ENCODE data around the gene ATP13A3. TPM values are rescaled to one million over a fixed set of nuclear protein-coding genes. Genes with fewer than 3 reads are reported as not detected.

ATP13A3 gene
- total RNA-seq, 4 donors from 2014 or later = 106 to 157 (median 128) TPM

GRCh38 chr3:194455481-194455880 lies 31.3 kb downstream of the ATP13A3 start:
- no peaks in the 10 kb centered on the region for H3K27me3 ChIP-seq
- H3K27ac ChIP-seq = no peak overlapping the region
- ATAC-seq = no peak
- no peak overlapping the region for H3K4me3 ChIP-seq
- peaks cover 0 to 7% (median 0%) of the 10 kb centered on the region in 3 donors for H3K4me1 ChIP-seq
- peaks cover 0 to 70% of the 10 kb centered on the region in 2 donors for H3K36me3 ChIP-seq
- no peaks in the 10 kb centered on the region for H3K9me3 ChIP-seq
- no peak for TF ChIP-seq POLR2AphosphoS5 (IDR thresholded peaks at IDR 0.05)
- WGBS, 2 donors (ENCODE audit: low coverage in 1 of 2) = 100% methylated on average over 1 of the region's 1 CpG

GRCh38 chr3:194450341-194450740 lies 36.5 kb downstream of the ATP13A3 start:
- H3K9me3 ChIP-seq = no peaks in the 10 kb centered on the region
- H3K36me3 ChIP-seq = peaks cover 5 to 93% of the 10 kb centered on the region in 2 donors
- no peaks in the 10 kb centered on the region for H3K4me1 ChIP-seq
- WGBS, 2 donors (ENCODE audit: low coverage in 1 of 2) = 76 to 87% methylated on average over 5 of the region's 5 CpGs
- no peak overlapping the region for H3K4me3 ChIP-seq
- TF ChIP-seq CTCF (IDR thresholded peaks at IDR 0.05) (no peak), POLR2AphosphoS5 (IDR thresholded peaks at IDR 0.05) (no peak), EP300 (IDR thresholded peaks at IDR 0.05) (no peak), POLR2A (IDR thresholded peaks at IDR 0.05) (no peak)
- no peak for ATAC-seq
- no peaks in the 10 kb centered on the region for H3K27me3 ChIP-seq
- H3K27ac ChIP-seq = no peak overlapping the region

- Histone ChIP-seq H3K36me3 (peaks cover 5 to 96% of the 10 kb centered on the region in 2 donors), H3K9me3 (no peaks in the 10 kb centered on the region), H3K4me3 (no peak overlapping the region), H3K27ac (no peak overlapping the region), H3K4me1 (no peaks in the 10 kb centered on the region), H3K27me3 (no peaks in the 10 kb centered on the region)
- ATAC-seq = no peak
- TF ChIP-seq EP300 (IDR thresholded peaks at IDR 0.05) (no peak), POLR2AphosphoS5 (IDR thresholded peaks at IDR 0.05) (no peak), POLR2A (IDR thresholded peaks at IDR 0.05) (no peak), CTCF (IDR thresholded peaks at IDR 0.05) (no peak)
- 93 to 100% methylated on average over 2 to 3 of the region's 3 CpGs for WGBS, 2 donors (ENCODE audit: low coverage in 1 of 2)
Observed at GRCh38 chr3:194449913-194450312, 36.9 kb downstream of the ATP13A3 start.

- H3K4me1 ChIP-seq = no peaks in the 10 kb centered on the region
- H3K9me3 ChIP-seq = no peaks in the 10 kb centered on the region
- H3K27me3 ChIP-seq = no peaks in the 10 kb centered on the region
- H3K36me3 ChIP-seq = peaks cover 5 to 96% of the 10 kb centered on the region in 2 donors
- no peak overlapping the region for H3K27ac ChIP-seq
- H3K4me3 ChIP-seq = no peak overlapping the region
- TF ChIP-seq POLR2A (IDR thresholded peaks at IDR 0.05) (no peak), POLR2AphosphoS5 (IDR thresholded peaks at IDR 0.05) (no peak), CTCF (IDR thresholded peaks at IDR 0.05) (no peak)
- ATAC-seq = no peak
- WGBS, 2 donors (ENCODE audit: low coverage in 1 of 2) = 87 to 92% methylated on average over 1 of the region's 1 CpG
Observed at GRCh38 chr3:194447657-194448056, 39.1 kb downstream of the ATP13A3 start.

GRCh38 chr3:194447161-194447560 lies 39.6 kb downstream of the ATP13A3 start:
- Histone ChIP-seq H3K9me3 (no peaks in the 10 kb centered on the region), H3K36me3 (peaks cover 5 to 96% of the 10 kb centered on the region in 2 donors), H3K4me1 (no peaks in the 10 kb centered on the region), H3K27ac (no peak overlapping the region), H3K27me3 (no peaks in the 10 kb centered on the region), H3K4me3 (no peak overlapping the region)
- 93 to 97% methylated on average over 4 to 6 of the region's 6 CpGs for WGBS, 2 donors (ENCODE audit: low coverage in 1 of 2)
- no peak for TF ChIP-seq EP300 (IDR thresholded peaks at IDR 0.05)
- TF ChIP-seq CTCF (IDR thresholded peaks at IDR 0.05) = no peak
- TF ChIP-seq POLR2A (IDR thresholded peaks at IDR 0.05) = no peak
- TF ChIP-seq POLR2AphosphoS5 (IDR thresholded peaks at IDR 0.05) = no peak
- ATAC-seq = no peak

Measured in gastroesophageal sphincter (tissue), 4 donors.